H9 (cell line): ENCODE data around the gene BFSP2. TPM values are rescaled to one million over a fixed set of nuclear protein-coding genes. Genes with fewer than 3 reads are reported as not detected.
"Not testable (repeated sequence)": the region's sequence is repeated elsewhere in the genome, so short reads cannot be mapped to it uniquely, and the experiment has no call there.

ENCODE experiments used
- DNase-seq: peaks from one replicate; pipeline ENCODE4 v3.0.0-alpha.2; 2017
- H2AFZ ChIP-seq: one replicate; pipeline ENCODE4 v1.6.1; 2013; ENCODE audit warnings: mild to moderate bottlenecking, low read length, control low read depth, moderate library complexity
- H2AK5ac ChIP-seq: 2 replicates; pipeline ENCODE4 v1.6.1; 2013; ENCODE audit warnings: low read length, control low read depth, mixed read lengths; ENCODE audit not compliant: insufficient read length
- H2BK120ac ChIP-seq: one replicate; pipeline ENCODE4 v1.6.1; 2013; ENCODE audit warnings: low read depth, mild to moderate bottlenecking, low read length, control low read depth, inconsistent platforms; ENCODE audit not compliant: poor library complexity, severe bottlenecking
- H2BK12ac ChIP-seq: 2 replicates; pipeline ENCODE4 v1.6.1; 2013; ENCODE audit warnings: low read length, control low read depth, mixed read lengths, low read depth; ENCODE audit not compliant: insufficient read length
- H2BK15ac ChIP-seq: 2 replicates; pipeline ENCODE4 v1.6.1; 2013; ENCODE audit warnings: low read depth, low read length, control low read depth
- H2BK20ac ChIP-seq: one replicate; pipeline ENCODE4 v1.6.1; 2013; ENCODE audit warnings: low read depth, mild to moderate bottlenecking, low read length, control low read depth, inconsistent platforms; ENCODE audit not compliant: poor library complexity, severe bottlenecking
- H2BK5ac ChIP-seq: 2 replicates; pipeline ENCODE4 v1.6.1; 2013; ENCODE audit warnings: low read length, control low read depth, mixed read lengths; ENCODE audit not compliant: insufficient read length
- H3K14ac ChIP-seq: 2 replicates; pipeline ENCODE4 v1.6.1; 2013; ENCODE audit warnings: low read length, control low read depth; ENCODE audit not compliant: insufficient read depth
- H3K18ac ChIP-seq: 2 replicates; pipeline ENCODE4 v1.6.1; 2013; ENCODE audit warnings: low read depth, mild to moderate bottlenecking, mixed read lengths, low read length, control low read depth; ENCODE audit not compliant: insufficient read length
- H3K23ac ChIP-seq: 2 replicates; pipeline ENCODE4 v1.6.1; 2013; ENCODE audit warnings: low read length, control low read depth, mixed read lengths, low read depth; ENCODE audit not compliant: insufficient read length
- H3K23me2 ChIP-seq: 2 replicates; pipeline ENCODE4 v1.6.1; 2013; ENCODE audit warnings: low read depth, mild to moderate bottlenecking, mixed read lengths, low read length, control low read depth; ENCODE audit not compliant: insufficient read length, poor library complexity, severe bottlenecking
- H3K27ac ChIP-seq: 2 replicates; pipeline ENCODE4 v1.5.1; 2013; ENCODE audit warnings: low read length, control low read depth, mixed read lengths, low read depth; ENCODE audit not compliant: insufficient read length
- H3K27me3 ChIP-seq: 2 replicates; pipeline ENCODE4 v1.6.1; 2013; ENCODE audit warnings: low read length, control low read depth, inconsistent platforms; ENCODE audit not compliant: insufficient read depth
- H3K4ac ChIP-seq: 2 replicates; pipeline ENCODE4 v1.6.1; 2013; ENCODE audit warnings: low read depth, mild to moderate bottlenecking, control low read depth, inconsistent platforms, low read length, moderate library complexity
- H3K4me1 ChIP-seq: 2 replicates; pipeline ENCODE4 v1.6.1; 2013; ENCODE audit warnings: low read length, control low read depth, inconsistent platforms; ENCODE audit not compliant: insufficient read depth
- H3K4me2 ChIP-seq: 2 replicates; pipeline ENCODE4 v1.6.1; 2013; ENCODE audit warnings: low read length, control low read depth, mixed read lengths; ENCODE audit not compliant: insufficient read length, insufficient read depth
- H3K56ac ChIP-seq: 2 replicates; pipeline ENCODE4 v1.6.1; 2013; ENCODE audit warnings: low read depth, mild to moderate bottlenecking, mixed read lengths, low read length, control low read depth; ENCODE audit not compliant: insufficient read length
- H3K79me1 ChIP-seq: 2 replicates; pipeline ENCODE4 v1.6.1; 2013; ENCODE audit warnings: low read depth, mild to moderate bottlenecking, moderate library complexity, low read length, control low read depth, inconsistent platforms; ENCODE audit not compliant: insufficient read depth, poor library complexity, severe bottlenecking
- H3K79me2 ChIP-seq: 2 replicates; pipeline ENCODE4 v1.6.1; 2013; ENCODE audit warnings: low read length, control low read depth, inconsistent platforms; ENCODE audit not compliant: insufficient read depth
- H3K9ac ChIP-seq: 2 replicates; pipeline ENCODE4 v1.6.1; 2013; ENCODE audit warnings: low read length, control low read depth, mixed read lengths; ENCODE audit not compliant: insufficient read length; ENCODE audit errors: extremely low read depth
- H3K9me3 ChIP-seq: one replicate; pipeline ENCODE4 v1.6.1; 2013; ENCODE audit warnings: low read depth, low read length, inconsistent platforms; ENCODE audit not compliant: control insufficient read depth
- H3T11ph ChIP-seq: one replicate; pipeline ENCODE4 v1.6.1; 2013; ENCODE audit warnings: mild to moderate bottlenecking, low read length, control low read depth, inconsistent platforms
- H4K20me1 ChIP-seq: one replicate; pipeline ENCODE4 v1.6.1; 2013; ENCODE audit not compliant: control insufficient read depth, insufficient read length, insufficient read depth
- H4K5ac ChIP-seq: 2 replicates; pipeline ENCODE4 v1.6.1; 2013; ENCODE audit warnings: low read depth, mild to moderate bottlenecking, mixed read lengths, low read length, control low read depth; ENCODE audit not compliant: insufficient read length
- H4K8ac ChIP-seq: replicated peaks from 2 replicates; pipeline ENCODE4 v1.6.1; 2013; ENCODE audit warnings: low read length, control low read depth, mixed read lengths, low read depth; ENCODE audit not compliant: insufficient read length
- H4K91ac ChIP-seq: 2 replicates; pipeline ENCODE4 v1.6.1; 2013; ENCODE audit warnings: low read depth, mild to moderate bottlenecking, moderate library complexity, mixed read lengths, low read length, control low read depth; ENCODE audit not compliant: insufficient read length
- H3K27ac Mint-ChIP-seq, 3 experiments: 2 replicates in 2 of 3; 3 replicates in 1 of 3; pipeline ENCODE4 v1.8.0; 2020 to 2021; ENCODE audit warnings: mixed read lengths in 3 of 3, mild to moderate bottlenecking in 1 of 3, moderate library complexity in 1 of 3
- H3K27me3 Mint-ChIP-seq: 2 replicates; pipeline ENCODE4 v1.8.0; 2021; ENCODE audit warnings: low read depth, mild to moderate bottlenecking, moderate library complexity, mixed read lengths
- H3K36me3 Mint-ChIP-seq, 3 experiments: 2 replicates in 2 of 3; 3 replicates in 1 of 3; pipeline ENCODE4 v1.8.0; 2020 to 2021; ENCODE audit warnings: low read depth in 3 of 3, mixed read lengths in 3 of 3; ENCODE audit not compliant: insufficient read depth in 1 of 3
- H3K4me1 Mint-ChIP-seq, 2 experiments: 2 replicates each; pipeline ENCODE4 v1.8.0; 2020; ENCODE audit warnings: mixed read lengths in 2 of 2
- H3K4me3 Mint-ChIP-seq, 2 experiments: 2 replicates in 1 of 2; 3 replicates in 1 of 2; pipeline ENCODE4 v1.8.0; 2020 to 2021; ENCODE audit warnings: mild to moderate bottlenecking in 2 of 2, mixed read lengths in 2 of 2, moderate library complexity in 1 of 2
- H3K9me3 Mint-ChIP-seq, 2 experiments: 2 replicates in 1 of 2; 3 replicates in 1 of 2; pipeline ENCODE4 v1.8.0; 2020; ENCODE audit warnings: mild to moderate bottlenecking in 2 of 2, mixed read lengths in 2 of 2, moderate library complexity in 1 of 2
- WGBS: extraction: QIAGEN DNeasy Blood & Tissue Kit; methylation state at CpG from one replicate; pipeline ENCODE4 v1.1.7; 2013; ENCODE audit warnings: missing lambda C conversion rate, low lambda C conversion rate, mixed read lengths; ENCODE audit not compliant: insufficient read length; ENCODE audit errors: extremely low coverage; 5-methylcytosine and 5-hydroxymethylcytosine counted together
- total RNA-seq: library from RNA; stranded (reverse); gene quantifications from 2 replicates; pipeline ENCODE4 v1.2.1, GENCODE V29; 2021
- TF ChIP-seq, protein P1 (sequence below): fragments of 200-600 bp; sonication (generic); conservative IDR thresholded peaks from 3 replicates; pipeline ENCODE4 v1.8.0; 2021; ENCODE audit warnings: antibody characterized with exemption, mild to moderate bottlenecking

Gene BFSP2
- total RNA-seq, 1 experiment from 2014 or later = not detected

- no peak overlapping the region for H2BK12ac ChIP-seq
- H4K20me1 ChIP-seq = no peaks in the 10 kb centered on the region
- TF ChIP-seq, protein P1, sequence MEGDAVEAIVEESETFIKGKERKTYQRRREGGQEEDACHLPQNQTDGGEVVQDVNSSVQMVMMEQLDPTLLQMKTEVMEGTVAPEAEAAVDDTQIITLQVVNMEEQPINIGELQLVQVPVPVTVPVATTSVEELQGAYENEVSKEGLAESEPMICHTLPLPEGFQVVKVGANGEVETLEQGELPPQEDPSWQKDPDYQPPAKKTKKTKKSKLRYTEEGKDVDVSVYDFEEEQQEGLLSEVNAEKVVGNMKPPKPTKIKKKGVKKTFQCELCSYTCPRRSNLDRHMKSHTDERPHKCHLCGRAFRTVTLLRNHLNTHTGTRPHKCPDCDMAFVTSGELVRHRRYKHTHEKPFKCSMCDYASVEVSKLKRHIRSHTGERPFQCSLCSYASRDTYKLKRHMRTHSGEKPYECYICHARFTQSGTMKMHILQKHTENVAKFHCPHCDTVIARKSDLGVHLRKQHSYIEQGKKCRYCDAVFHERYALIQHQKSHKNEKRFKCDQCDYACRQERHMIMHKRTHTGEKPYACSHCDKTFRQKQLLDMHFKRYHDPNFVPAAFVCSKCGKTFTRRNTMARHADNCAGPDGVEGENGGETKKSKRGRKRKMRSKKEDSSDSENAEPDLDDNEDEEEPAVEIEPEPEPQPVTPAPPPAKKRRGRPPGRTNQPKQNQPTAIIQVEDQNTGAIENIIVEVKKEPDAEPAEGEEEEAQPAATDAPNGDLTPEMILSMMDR = no peak
- no peak overlapping the region for H3K56ac ChIP-seq
- no peak overlapping the region for H3K9ac ChIP-seq
- no peaks in the 10 kb centered on the region for H3K79me2 ChIP-seq
- DNase-seq = no peak
- no peak overlapping the region for H2AFZ ChIP-seq
- no peak overlapping the region for H3K27ac ChIP-seq
- H3K27me3 ChIP-seq = no peaks in the 10 kb centered on the region
- H2BK120ac ChIP-seq = no peak overlapping the region
- no peak overlapping the region for H2BK15ac ChIP-seq
- H2AK5ac ChIP-seq = no peak overlapping the region
- no peak overlapping the region for H4K5ac ChIP-seq
- no peak overlapping the region for H2BK20ac ChIP-seq
- no peak overlapping the region for H4K8ac ChIP-seq
- no peak overlapping the region for H2BK5ac ChIP-seq
- no peak overlapping the region for H3T11ph ChIP-seq
- H3K18ac ChIP-seq = no peak overlapping the region
- no peak overlapping the region for H3K23ac ChIP-seq
- no peak overlapping the region for H3K4ac ChIP-seq
- Mint-ChIP-seq H3K4me3 (no peak overlapping the region), H3K27me3 (no peaks in the 10 kb centered on the region), H3K4me1 (no peaks in the 10 kb centered on the region), H3K36me3 (no peaks in the 10 kb centered on the region), H3K27ac (no peak overlapping the region; a peak in 1 of 7 replicates), H3K9me3 (no peaks in the 10 kb centered on the region)
- no peak overlapping the region for H3K14ac ChIP-seq
- no peaks in the 10 kb centered on the region for H3K79me1 ChIP-seq
- no peaks in the 10 kb centered on the region for H3K4me1 ChIP-seq
- no peak overlapping the region for H3K4me2 ChIP-seq
- H4K91ac ChIP-seq = no peak overlapping the region
- H3K23me2 ChIP-seq = no peaks in the 10 kb centered on the region
- H3K9me3 ChIP-seq = no peaks in the 10 kb centered on the region
Measured at GRCh38 chr3:133520286-133520685, 120.4 kb downstream of the BFSP2 start.

DNA sequence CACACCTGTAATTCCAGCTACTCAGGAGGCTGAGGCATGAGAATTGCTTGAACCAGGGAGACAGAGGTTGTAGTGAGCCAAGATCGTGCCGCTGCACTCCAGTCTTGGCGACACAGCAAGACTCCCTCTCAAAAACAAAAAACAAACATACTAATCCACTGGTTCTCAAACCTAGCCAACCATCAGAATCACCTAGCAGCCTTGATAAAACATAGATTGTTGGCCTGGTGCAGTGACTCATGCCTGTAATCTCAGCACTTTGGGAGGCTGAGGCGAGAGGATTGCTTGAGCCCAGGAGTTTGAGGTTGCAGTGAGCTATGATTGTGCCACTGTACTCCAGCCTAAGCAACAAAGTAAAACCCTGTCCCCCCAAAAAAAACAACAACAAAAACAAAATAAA is 121.1 kb downstream of the BFSP2 start:
- H4K91ac ChIP-seq, H3K36me3 Mint-ChIP-seq, H3K27ac ChIP-seq: not testable (repeated sequence)

More for the DNA sequence above, 121.1 kb downstream of the BFSP2 start:
- not testable (repeated sequence) for H2AK5ac ChIP-seq, H3K9me3 Mint-ChIP-seq, H2BK5ac ChIP-seq, H3K4me2 ChIP-seq, H4K8ac ChIP-seq, H2BK20ac ChIP-seq, H3K56ac ChIP-seq, H3K4me1 ChIP-seq, H2BK12ac ChIP-seq, H4K20me1 ChIP-seq, H3K9me3 ChIP-seq, H3K14ac ChIP-seq, H3K4me3 Mint-ChIP-seq, H2BK15ac ChIP-seq, H3K9ac ChIP-seq, H3K18ac ChIP-seq, H2AFZ ChIP-seq, H3T11ph ChIP-seq, DNase-seq, H2BK120ac ChIP-seq, H3K4me1 Mint-ChIP-seq, H3K23ac ChIP-seq, H3K27me3 Mint-ChIP-seq, H4K5ac ChIP-seq, H3K27me3 ChIP-seq, H3K23me2 ChIP-seq, H3K79me1 ChIP-seq, H3K79me2 ChIP-seq, H3K4ac ChIP-seq
- WGBS = no CpG with 5 or more reads among the region's 4 CpGs
- H3K27ac Mint-ChIP-seq = 0 out of 7 replicates have a peak overlapping the region, but pooled peaks of 1 of the 3 experiments have one; percentile 29
